A549 (cell line): Measurements from ENCODE around the gene CCDC57.

Experiments
- EP300 ChIP-seq, 2 experiments: fragments of >200 bp; sonication (Bioruptor Twin); formaldehyde crosslinking; IDR thresholded peaks; 2 replicates in 1 of 2; 3 replicates in 1 of 2; pipeline ENCODE4 v1.6.1; 2016 to 2017
- HDAC2 ChIP-seq: fragments of 200-600 bp; sonication (generic); IDR thresholded peaks from 2 replicates; pipeline ENCODE4 v1.6.1; 2016
- JUNB ChIP-seq: fragments of >200 bp; sonication (Bioruptor Twin); formaldehyde crosslinking; IDR thresholded peaks from 2 replicates; pipeline ENCODE4 v1.6.1; 2016
- RNF2 ChIP-seq: fragments of 200-600 bp; sonication (generic); IDR thresholded peaks from 2 replicates; pipeline ENCODE4 v1.6.1; 2016; ENCODE audit warnings: low read depth, mild to moderate bottlenecking, antibody characterized with exemption, moderate library complexity, borderline replicate concordance

DNA sequence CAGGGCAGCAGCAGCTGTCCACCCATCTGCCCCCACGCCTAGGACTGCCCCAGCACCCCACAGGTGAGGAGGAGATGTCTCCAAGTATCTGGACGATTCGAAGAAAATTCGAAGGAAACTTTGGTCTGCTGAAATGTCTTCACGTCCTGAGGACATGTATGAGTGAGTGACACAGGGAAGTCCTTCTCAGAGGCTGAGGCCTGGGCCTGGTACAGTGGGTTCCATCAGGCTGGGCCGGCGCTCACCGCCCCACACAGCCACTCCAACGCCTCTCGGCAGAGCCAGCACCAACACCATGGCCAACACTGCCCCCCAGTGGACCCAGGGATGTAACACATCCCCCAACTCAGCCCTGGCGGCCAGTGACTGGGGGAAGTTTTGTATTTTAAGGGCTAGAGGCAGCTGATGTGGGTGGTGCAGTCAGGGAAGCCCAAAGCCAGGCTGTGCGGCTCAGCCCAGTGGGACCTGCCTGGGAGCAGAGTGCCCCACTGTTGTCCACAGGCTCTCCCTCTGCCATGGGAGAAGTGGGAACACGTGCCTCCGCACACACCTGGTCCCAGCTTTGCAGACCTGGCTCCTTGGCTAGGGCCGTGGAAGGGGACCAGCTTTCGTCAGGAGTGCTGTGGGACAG lies 58.8 kb downstream of the CCDC57 start:
- TF ChIP-seq RNF2 (no peak), EP300 (IDR thresholded peaks at IDR 0.05) (no peak), JUNB (no peak), HDAC2 (no peak)
